CD4-positive, alpha-beta T cell treated with Interferon gamma for 1 hour (primary cell): ENCODE data around the gene G2E3.
"Not testable (repeated sequence)": the region's sequence is repeated elsewhere in the genome, so short reads cannot be mapped to it uniquely, and the experiment has no call there.

ENCODE experiments used
- DNase-seq: peaks from one replicate; pipeline ENCODE4 v3.0.0-alpha.2; 2020

The G2E3 gene

DNA sequence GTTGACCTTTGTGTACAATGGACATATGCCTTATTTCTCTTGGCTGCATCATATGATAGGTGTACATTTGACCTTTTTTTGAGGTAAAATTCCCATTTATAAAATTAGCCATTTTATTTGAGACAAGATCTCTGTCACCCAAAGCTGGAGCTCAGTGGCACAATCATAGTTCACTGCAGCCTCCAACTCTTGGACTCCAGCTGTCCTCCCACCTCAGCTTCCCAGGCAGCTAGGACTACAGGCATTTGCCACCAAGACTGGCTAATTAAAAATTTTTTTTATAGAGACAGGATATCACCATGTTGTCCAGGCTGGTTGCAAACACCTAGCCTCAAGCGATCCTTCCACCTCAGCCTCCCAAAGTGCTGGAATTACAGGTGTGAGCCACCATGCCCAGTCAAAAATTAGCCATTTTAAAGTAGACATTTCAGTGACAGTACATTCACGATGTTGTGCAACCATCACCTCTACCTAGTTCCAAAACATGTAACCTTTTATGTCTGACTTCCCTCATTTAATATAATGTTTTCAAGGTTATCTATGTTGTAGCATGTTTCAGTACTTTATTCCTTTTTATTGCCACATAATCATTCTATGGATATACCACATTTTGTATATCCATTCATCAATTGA, 5.4 kb downstream of the G2E3 start:
- no peak for DNase-seq

DNA sequence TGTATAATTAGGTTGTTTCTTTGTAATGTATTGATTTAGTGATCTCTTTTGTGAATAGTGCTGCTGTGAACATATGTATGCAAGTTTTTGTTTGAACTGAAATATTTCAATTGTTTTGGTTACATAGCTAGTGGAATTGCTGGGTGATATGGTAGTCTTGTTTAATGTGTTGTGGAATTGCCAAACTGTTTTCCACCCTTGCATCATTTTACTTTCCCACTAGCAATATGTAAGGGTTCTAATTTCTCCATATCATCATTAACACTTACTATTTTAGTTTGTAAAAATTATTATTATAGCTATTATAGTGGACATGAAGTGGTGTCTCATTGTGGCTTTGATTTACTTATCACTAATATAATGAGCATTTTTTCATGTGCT, 5.9 kb downstream of the G2E3 start:
- DNase-seq: no peak

DNA sequence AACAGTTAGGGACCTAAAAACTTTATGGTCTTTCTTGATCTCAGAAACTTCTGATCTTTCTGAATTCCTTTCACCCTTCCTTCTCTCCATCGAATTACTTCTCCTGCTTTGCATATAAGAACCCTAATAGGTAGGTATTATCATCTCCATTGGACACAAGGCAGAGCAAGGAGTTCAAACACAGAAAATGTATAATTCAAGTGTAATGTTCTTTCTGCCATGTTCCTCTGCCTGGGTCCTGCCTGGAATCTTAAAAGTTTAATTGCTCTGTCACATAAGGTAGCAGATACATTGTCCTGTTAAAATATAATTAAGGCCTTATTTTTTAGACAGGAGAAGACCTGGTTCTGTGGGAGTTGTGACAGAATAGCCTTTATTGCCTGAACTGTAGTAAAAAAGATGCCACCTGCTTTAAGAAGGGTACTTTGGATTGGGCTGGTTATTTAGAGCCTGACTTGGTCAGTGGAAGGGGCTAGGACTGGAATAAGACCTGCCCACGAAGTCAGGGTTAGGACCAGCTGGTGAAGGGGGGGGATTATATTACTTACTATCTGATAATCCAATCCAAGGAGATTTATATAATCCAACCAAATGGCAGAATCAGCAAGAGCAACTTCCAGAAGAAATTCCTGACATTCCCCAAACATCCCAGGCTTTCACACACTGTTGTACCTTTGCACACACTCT, 10.4 kb downstream of the G2E3 start:
- no peak for DNase-seq

DNA sequence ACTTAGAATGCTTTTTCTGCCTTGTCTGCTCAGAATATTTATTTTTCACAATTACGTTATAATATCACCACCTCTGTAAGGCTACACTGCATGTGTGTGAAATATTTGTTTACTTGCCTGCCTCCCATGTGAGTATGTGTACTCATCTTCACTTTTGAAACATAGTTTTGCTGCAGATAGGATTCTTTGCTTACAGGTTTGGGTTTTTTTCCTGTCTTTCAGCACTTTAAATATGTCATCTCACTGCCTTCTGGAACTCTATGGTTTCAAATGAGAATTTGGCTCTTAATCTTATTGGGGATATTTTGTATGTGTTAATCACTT, 10.9 kb downstream of the G2E3 start:
- DNase-seq: no peak

DNA sequence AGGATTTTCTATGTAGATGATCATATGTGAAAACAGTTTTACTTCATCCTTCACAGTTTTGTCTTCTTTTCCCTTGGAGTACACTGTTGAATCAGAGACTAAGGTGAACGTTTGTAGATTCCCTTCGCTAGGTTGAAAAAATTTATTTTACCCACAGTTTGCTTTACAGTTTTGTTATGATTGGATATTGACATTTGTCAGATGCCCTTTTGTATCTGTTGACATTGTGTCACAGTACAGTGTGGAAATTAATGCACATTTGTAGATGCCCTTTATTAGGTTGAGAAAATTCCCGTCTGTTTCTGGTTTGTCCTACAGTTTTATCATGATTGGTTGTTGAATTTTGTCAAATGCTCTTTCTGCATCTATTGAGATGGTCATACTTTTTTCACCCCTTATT, 13.3 kb downstream of the G2E3 start:
- no peak for DNase-seq

DNA sequence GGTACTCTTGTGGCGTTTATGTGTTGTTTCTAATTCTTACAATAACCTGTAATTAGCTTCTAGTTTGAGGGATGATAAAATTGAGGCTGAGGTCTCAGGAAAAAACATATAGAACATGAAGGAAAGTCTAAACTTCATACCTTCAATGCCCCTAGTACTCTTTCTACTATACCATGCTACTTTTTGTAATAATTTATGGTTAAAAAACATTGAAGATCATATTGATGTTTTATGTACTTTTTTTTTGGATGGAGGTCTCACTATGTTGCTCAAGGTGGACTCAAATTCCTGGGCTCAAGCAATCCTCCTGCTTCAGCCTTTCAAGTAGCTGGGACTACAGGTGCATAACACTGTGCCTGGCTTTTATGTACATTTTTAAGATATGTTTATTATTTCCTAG, 13.8 kb downstream of the G2E3 start:
- no peak for DNase-seq

DNA sequence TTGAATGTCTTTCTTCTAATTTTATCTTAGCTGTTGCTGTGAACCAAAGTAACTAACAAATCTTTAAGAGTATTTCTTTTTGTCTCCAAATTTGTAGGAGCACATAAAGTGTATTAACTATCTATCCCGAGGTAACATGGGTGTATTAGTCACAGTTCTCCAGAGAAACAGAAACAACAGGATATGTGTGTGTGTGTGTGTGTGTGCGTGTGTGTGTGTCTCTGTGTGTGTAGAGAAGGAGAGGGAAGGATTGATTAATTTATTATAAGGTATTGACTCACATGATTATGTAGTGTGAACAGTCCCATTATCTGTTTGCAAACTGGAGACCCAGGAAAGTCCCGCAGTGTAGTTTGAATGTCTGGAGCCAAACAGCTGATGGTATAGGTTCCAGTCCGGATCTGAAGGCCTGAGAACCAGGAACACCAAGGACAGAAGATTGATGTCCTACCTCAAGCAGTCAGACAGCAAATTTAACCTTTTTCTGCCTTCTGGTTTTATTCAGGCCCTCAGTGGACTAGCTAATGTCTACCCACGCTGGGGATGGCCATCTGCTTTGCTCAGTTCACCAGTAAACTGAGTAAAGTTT, 14.4 kb downstream of the G2E3 start:
- no peak for DNase-seq

DNA sequence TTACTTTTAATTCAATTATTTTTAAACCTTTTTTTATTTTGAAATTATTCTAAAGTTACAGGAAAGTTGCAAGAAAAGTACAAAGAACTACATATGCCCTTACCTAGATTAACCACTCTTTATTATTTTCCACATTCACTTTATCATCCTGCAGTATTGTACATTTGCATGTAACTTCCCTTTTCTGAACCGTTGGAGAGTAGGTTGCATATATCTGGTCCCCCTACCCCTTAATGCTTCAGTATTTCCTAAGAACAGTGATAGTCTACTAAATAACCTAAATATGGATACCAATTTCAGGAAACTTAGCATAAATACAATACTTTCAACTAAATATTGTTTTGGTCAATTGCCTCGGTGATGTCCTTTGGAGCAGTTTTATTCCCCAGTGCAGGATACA, 15.0 kb downstream of the G2E3 start:
- no peak for DNase-seq

DNA sequence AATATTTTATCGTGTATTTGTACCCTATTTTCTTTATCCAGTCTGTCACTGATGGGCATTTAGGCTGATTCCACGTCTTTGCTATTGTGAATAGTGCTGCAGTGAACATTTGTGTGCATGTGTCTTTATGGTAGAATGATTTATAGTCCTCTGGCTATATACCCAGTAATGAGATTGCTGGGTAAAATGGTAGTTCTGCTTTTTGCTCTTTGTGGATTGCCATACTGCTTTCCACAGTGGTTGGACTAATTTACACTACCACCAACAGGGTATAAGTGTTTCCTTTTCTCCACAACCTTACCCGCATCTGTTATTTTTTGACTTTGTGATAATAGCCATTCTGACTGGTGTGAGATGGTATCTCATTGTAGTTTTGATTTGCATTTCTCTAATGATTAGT, 15.8 kb downstream of the G2E3 start:
- DNase-seq: not testable (repeated sequence)

DNA sequence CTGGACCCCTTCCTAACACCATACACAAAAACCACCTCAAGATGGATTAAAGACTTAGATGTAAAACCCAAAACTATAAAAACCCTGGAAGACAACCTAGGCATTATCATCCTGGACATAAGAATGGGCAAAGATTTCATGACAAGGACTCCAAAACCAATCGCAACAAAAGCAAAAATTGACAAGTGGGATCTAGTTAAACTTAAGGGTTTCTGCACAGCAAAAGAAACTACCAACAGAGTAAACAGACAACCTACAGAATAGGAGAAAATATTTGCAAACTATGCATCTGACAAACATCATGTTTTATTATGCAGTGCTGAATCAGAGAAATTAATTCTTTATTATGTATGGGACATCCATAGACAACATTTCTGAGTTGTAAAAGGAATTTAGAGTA, 17.4 kb downstream of the G2E3 start:
- DNase-seq: not testable (repeated sequence)

DNA sequence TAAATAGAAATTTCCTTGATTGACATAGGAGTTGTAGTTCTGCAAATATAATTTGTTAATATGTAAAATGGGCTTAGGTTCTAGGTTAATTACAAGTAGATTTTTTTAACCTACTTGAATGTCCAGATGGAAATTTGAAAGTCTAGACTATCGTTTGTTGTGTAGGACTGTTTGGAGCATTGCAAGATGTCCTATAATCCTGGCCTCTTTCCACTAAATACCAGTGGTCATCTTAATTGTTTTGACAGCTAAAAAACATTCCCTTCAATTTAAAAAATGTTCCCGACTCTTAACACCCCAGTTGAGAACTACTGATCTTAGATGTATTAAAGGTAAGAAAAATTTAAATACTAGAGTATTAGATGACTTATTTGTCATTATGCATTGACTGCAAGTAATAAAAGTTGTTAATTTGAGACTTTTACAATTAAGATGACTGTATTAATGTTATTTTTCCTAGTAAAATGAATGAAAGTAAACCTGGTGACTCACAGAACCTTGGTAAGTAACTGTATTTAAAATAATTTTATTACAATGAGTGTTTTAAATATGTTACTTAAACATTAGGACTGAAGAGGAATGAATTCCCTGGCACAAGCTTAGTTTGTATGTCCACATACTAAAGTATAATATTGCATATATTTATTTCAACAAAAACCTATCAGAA, 21.8 kb downstream of the G2E3 start:
- no peak for DNase-seq

DNA sequence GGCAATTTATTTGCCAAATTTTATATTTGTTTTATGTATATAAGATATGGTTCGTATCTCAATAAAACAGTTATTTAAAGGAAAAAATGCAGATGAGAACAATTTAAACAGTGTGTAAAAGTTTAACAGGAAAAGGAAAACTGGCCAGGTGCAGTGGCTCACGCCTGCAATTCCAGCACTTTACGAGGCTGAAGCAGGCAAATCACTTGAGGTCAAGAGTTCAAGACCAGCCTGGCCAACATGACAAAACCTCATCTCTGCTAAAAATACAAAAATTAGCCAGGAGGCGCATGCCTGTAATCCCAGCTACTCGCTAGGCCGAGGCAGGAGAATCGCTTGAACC, 22.3 kb downstream of the G2E3 start:
- DNase-seq: no peak

DNA sequence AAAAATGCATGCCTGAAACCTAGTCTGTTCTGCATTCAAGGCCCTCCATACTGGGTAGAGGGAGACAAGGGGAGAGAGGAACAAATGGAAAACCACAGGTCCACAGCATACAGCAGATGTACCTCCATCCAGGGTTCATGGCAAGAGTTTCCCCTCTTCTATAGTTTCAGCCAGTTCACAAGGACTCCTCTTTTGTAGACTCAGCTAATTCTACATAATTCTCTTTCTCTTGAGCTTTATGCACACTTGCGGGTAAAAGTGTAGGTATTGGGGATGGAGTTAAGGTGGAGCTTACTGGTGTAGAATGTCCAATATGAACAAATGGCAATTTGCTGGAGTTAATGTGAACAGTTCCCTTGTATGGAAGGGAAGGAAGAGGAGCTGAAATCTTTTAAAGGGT, 23.4 kb downstream of the G2E3 start:
- DNase-seq: no peak

DNA sequence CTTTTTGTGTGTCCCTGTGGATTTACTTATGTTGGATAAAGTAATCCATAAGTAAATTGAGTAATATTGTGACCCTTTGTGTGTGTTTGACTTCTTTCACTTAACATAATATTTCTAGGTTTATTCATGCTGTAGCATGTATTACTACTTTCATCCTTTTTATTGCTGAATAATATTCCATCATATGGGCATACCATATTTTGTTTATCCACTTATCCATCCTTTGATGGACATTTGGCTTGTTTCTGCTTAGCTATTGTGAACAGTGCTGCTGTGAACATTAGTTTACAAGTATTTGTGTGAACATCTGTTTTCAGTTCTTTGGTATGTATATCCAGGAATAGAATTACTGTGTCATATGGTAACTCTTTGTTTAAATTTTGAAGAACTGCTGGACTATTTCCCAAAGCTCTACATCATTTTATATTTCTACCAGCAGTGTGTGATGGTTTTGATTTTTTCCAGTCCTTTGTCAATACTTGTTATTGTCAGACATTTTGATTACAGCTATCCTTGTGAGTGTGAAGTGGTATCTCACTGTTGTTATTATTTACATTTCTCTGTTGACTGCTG, 25.2 kb downstream of the G2E3 start:
- no peak for DNase-seq

DNA sequence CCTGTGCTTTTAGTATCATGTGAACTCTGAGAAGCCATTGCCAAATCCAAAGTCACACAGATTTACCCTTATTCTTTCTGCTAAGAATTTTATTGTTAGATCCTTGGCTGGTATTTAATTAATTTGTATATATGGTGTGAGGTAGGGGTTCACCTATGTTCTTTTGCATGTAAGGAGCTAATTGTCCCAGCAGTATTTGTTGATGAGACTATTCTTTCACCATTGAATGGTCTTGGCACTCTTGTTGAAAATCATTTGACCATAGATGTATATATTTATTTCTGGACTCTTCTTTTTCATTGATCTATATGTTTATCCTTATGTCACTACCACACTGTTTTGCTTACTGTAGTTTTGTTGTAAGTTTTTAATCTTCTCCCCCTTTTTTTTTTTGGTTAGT, 26.2 kb downstream of the G2E3 start:
- DNase-seq: no peak

DNA sequence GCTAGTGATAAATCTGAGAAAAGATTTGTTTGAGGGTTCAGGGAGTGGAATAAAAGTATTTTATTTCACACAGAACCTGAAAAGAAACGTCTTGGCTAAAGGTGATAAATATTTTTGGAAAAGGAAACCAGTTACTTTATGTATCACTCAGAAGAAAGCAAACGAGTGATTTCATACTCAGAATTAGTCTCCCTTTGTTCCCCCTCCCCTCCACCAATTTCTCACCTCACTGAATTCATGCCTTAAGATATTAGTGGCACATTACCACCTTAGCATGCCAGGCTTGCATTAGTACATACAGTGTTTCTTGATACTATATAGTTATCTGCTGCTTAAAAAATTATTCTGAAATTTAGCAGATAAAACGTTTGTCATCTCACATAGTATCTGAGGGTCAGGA, 28.2 kb downstream of the G2E3 start:
- no peak for DNase-seq

DNA sequence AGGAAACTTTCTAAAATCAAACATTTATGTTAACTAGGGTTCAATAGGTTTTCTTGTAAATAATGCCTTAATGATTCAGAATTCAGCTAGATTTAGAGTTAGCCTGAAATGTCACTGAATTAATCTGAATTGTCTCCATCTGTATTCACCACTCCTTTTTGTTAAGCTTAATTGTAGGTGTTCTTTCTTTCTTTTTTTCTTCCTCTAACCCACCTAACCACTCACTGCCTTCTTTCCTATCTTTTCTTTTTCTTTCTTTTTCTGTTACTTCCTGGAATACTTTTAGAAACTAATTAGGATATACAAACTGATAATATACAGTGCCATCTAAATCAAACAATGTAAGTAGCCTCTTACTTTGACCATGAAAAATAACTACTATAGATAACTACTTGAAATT, 29.9 kb downstream of the G2E3 start:
- no peak for DNase-seq

DNA sequence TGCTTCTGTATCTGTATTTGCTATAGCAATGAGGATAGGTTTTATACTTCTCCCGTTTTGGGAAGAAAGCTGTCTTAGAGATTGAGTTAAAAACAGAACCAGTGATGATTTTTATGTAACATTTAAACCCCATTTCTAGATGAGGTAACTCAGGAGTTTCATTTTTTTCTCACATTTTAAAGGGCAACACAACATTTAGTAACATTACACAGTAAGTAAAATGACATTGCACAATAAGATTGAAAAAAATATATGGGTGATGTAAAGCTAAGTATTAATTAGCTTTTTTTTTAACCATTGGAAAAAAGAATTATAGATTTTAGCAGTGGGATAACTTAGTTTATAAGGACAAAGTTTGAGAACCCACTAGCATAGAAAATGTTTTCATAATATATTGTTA, 38.0 kb downstream of the G2E3 start:
- DNase-seq: no peak

DNA sequence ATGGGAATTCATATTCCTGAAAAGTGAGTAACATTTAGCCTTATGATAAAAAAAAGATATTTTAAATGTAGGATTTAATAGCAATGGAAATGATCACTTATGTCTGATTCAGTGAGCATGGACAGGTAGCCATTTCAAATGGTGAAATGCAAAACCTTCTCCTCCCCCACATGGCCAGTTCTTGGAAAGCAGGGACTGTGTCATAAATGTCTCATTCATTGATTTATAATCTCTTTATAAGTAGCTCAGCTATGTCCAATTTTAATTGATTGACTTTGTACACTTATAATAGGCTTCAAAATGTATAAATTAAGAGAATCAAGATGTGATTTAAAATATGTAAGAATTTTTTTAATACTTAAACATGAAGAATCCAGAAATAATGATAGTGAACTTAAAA, 38.5 kb downstream of the G2E3 start:
- DNase-seq: no peak

DNA sequence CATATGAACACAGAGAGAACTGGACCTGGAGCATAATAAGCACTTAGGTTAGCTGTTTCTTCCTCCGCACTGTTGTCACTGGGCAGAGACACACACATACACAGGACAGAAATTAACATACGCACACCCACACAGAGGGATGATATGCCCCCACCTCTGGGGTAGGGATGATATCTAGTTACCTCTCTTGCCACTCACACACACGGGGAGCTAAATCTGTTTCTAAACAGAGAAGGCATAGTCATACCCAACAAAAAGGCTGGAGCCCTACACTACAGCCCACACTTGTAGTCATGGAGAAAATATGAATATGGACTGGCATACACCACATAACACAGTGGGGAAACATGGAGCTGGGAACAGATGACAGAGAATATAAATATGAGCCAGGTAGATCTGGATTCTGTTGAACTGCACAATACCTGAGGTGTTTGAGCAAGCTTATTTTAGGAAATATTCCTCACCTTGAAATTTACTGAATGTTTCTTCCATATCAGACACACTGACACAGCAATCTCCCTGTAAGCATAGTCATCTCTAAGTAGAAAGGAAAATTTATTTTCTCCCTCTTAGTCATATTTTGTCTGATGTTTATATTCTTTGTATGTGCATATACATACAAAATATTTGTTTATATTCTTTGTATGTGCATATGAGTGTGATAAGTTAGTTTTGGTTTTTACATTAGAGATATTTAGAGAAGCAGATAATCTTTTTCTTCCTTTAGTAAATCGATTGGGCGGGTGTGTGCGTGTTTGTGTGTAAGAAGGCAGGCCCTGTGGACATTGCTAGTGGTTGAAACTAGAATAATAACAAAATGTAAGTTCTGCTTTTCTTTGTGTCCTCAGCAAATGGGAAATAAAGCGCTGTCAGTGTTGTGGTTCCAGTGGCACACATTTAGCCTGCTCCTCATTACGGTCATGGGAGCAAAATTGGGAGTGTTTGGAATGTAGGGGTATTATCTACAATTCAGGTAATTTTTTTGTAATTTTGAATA, 42.3 kb downstream of the G2E3 start:
- DNase-seq: no peak

DNA sequence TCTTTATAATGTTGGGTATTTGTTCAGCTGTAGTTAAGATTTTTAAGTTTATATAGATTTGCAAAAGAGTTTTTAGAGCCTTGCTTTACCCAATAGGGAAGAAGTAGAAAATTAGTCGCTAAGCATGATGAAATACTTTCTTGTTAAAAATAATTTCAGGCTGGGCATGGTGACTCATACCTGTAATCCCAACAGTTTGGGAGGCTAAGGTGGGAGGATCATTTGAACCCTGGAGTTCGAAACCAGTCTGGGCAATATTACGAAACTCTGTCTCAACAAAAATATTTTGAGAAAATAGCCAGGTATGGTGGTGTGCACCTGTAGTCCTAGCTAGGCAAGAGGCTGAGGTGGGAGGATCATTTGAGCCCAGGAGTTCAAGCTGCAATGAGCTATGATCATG, 44.4 kb downstream of the G2E3 start:
- no peak for DNase-seq

DNA sequence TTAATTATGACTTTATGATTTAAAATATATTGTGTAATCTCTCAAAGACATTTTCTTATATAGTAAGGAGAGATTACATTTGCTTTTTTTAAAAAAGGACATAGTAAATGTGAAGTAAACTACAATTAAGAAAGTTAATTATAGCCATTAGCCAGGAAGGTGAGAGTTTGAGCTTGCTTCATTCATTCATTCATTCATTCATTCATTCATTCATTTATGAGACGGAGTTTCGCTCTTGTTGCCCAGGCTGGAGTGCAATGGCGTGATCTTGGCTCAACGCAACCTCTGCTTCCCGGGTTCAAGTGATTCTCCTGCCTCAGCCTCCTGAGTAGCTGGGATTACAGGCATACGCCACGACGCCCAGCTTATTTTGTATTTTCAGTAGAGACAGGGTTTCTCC, 45.7 kb downstream of the G2E3 start:
- not testable (repeated sequence) for DNase-seq
